Parathyroid adenoma (tissue), 2 donors: ENCODE data around the gene SETD1B.

Experiments used
- H2AFZ ChIP-seq: fragments of 300-600 bp; sonication (generic); one replicate; pipeline ENCODE4 v1.7.0; 2017; ENCODE audit warnings: antibody characterized with exemption, mild to moderate bottlenecking
- H3K27ac ChIP-seq: fragments of 300-600 bp; sonication (generic); one replicate; pipeline ENCODE4 v1.7.0; 2017
- H3K27me3 ChIP-seq: fragments of 300-600 bp; sonication (generic); one replicate; pipeline ENCODE4 v1.7.0; 2017; ENCODE audit warnings: low read length; ENCODE audit not compliant: control insufficient read depth, insufficient read depth
- H3K36me3 ChIP-seq: fragments of 300-600 bp; sonication (generic); one replicate; pipeline ENCODE4 v1.7.0; 2017; ENCODE audit warnings: low read length; ENCODE audit not compliant: control insufficient read depth, insufficient read depth
- H3K4me1 ChIP-seq: fragments of 300-600 bp; sonication (generic); one replicate; pipeline ENCODE4 v1.7.0; 2017; ENCODE audit warnings: control low read depth
- H3K4me2 ChIP-seq: fragments of 300-600 bp; sonication (generic); one replicate; pipeline ENCODE4 v1.7.0; 2017; ENCODE audit warnings: low read length
- H3K4me3 ChIP-seq: fragments of 300-600 bp; sonication (generic); one replicate; pipeline ENCODE4 v1.7.0; 2017; ENCODE audit warnings: low read depth, low read length
- H3K79me2 ChIP-seq: fragments of 300-600 bp; sonication (generic); one replicate; pipeline ENCODE4 v1.7.0; 2017; ENCODE audit warnings: control low read depth
- H3K9ac ChIP-seq: fragments of 300-600 bp; sonication (generic); one replicate; pipeline ENCODE4 v1.7.0; 2017; ENCODE audit warnings: mild to moderate bottlenecking
- H3K9me3 ChIP-seq: fragments of 300-600 bp; sonication (generic); one replicate; pipeline ENCODE4 v1.7.0; 2017; ENCODE audit warnings: low read length; ENCODE audit not compliant: control insufficient read depth
- CTCF ChIP-seq: fragments of 300-600 bp; sonication (generic); IDR thresholded peaks from one replicate; pipeline ENCODE4 v1.7.0; 2017; ENCODE audit warnings: antibody characterized with exemption, mild to moderate bottlenecking
- donor health status: primary hyperparathyroidism.

Gene SETD1B

GRCh38 chr12:121805171-121806008 is 1.6 kb downstream of the SETD1B start:
- H3K4me2 ChIP-seq: peak overlapping the region; percentile 78
- H3K79me2 ChIP-seq: peaks cover 30% of the 10 kb centered on the region
- peak overlapping the region; percentile 37 for H3K27ac ChIP-seq
- no peak for TF ChIP-seq CTCF
- H2AFZ ChIP-seq: no peak overlapping the region
- H3K9ac ChIP-seq: no peak overlapping the region
- no peaks in the 10 kb centered on the region for H3K36me3 ChIP-seq
- peak overlapping the region; percentile 68 for H3K4me3 ChIP-seq
- H3K4me1 ChIP-seq: peaks cover 9% of the 10 kb centered on the region
- no peaks in the 10 kb centered on the region for H3K27me3 ChIP-seq
- no peaks in the 10 kb centered on the region for H3K9me3 ChIP-seq

GRCh38 chr12:121806009-121806545 is 2.3 kb downstream of the SETD1B start:
- Histone ChIP-seq H3K79me2 (peaks cover 36% of the 10 kb centered on the region), H3K9me3 (no peaks in the 10 kb centered on the region), H3K27ac (peak overlapping the region; percentile 37), H3K27me3 (no peaks in the 10 kb centered on the region), H3K36me3 (no peaks in the 10 kb centered on the region), H2AFZ (no peak overlapping the region), H3K4me3 (peak overlapping the region; percentile 28), H3K9ac (no peak overlapping the region), H3K4me2 (peak overlapping the region; percentile 33), H3K4me1 (peaks cover 12% of the 10 kb centered on the region)
- TF ChIP-seq CTCF: no peak

- Histone ChIP-seq H3K4me1 (peaks cover 18% of the 10 kb centered on the region), H3K4me2 (peak overlapping the region; percentile 33), H3K79me2 (peaks cover 40% of the 10 kb centered on the region), H3K36me3 (no peaks in the 10 kb centered on the region), H3K4me3 (peak overlapping the region; percentile 28), H3K9ac (no peak overlapping the region), H3K9me3 (no peaks in the 10 kb centered on the region), H3K27ac (peak overlapping the region; percentile 37), H3K27me3 (no peaks in the 10 kb centered on the region), H2AFZ (no peak overlapping the region)
- TF ChIP-seq CTCF: no peak
Measured at GRCh38 chr12:121806546-121807423, 3.0 kb downstream of the SETD1B start.

GRCh38 chr12:121807642-121808347 is 4.0 kb downstream of the SETD1B start:
- Histone ChIP-seq H3K4me3 (no peak overlapping the region), H3K9me3 (no peaks in the 10 kb centered on the region), H2AFZ (no peak overlapping the region), H3K9ac (no peak overlapping the region), H3K79me2 (peaks cover 45% of the 10 kb centered on the region), H3K27ac (no peak overlapping the region), H3K27me3 (no peaks in the 10 kb centered on the region), H3K4me2 (no peak overlapping the region), H3K36me3 (no peaks in the 10 kb centered on the region), H3K4me1 (peaks cover 18% of the 10 kb centered on the region)
- TF ChIP-seq CTCF: no peak
